ENCODE results near the gene SLCO2B1.
A peak's percentile ranks its signal among the peaks of the same experiment; 100 is the strongest.

Gene SLCO2B1

DNA sequence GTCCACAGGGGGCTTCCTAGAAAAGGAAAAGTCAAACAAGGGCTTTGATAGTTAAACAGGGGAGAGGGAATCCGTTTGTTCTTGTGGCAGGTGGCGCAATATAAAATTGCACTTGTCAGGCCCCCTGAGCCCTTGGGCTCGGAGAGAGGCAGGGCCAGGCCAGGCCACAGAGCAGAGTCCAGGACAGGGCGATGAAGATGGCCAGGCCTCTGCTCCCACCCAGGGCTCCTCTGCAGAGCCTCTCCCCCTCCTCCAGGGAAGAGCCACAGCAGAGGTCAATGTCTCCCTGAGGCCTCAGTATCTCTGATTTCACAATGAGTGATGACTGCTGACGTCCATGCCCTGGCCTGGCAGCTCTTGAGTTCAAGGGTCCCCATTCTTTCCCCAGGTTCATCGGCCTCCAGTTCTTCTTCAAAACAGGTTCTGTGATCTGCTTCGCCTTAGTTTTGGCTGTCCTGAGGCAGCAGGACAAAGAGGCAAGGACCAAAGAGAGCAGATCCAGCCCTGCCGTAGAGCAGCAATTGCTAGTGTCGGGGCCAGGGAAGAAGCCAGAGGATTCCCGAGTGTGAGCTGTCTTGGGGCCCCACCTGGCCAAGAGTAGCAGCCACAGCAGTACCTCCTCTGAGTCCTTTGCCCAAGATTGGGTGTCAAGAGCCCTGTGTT, 53.2 kb downstream of the SLCO2B1 start:
- TF ChIP-seq, protein P1, sequence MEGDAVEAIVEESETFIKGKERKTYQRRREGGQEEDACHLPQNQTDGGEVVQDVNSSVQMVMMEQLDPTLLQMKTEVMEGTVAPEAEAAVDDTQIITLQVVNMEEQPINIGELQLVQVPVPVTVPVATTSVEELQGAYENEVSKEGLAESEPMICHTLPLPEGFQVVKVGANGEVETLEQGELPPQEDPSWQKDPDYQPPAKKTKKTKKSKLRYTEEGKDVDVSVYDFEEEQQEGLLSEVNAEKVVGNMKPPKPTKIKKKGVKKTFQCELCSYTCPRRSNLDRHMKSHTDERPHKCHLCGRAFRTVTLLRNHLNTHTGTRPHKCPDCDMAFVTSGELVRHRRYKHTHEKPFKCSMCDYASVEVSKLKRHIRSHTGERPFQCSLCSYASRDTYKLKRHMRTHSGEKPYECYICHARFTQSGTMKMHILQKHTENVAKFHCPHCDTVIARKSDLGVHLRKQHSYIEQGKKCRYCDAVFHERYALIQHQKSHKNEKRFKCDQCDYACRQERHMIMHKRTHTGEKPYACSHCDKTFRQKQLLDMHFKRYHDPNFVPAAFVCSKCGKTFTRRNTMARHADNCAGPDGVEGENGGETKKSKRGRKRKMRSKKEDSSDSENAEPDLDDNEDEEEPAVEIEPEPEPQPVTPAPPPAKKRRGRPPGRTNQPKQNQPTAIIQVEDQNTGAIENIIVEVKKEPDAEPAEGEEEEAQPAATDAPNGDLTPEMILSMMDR (IDR thresholded peaks at IDR 0.05; ENCODE audit: low read depth, low read length), result no peak
- no peaks in the 10 kb centered on the region for H3K27me3 ChIP-seq

DNA sequence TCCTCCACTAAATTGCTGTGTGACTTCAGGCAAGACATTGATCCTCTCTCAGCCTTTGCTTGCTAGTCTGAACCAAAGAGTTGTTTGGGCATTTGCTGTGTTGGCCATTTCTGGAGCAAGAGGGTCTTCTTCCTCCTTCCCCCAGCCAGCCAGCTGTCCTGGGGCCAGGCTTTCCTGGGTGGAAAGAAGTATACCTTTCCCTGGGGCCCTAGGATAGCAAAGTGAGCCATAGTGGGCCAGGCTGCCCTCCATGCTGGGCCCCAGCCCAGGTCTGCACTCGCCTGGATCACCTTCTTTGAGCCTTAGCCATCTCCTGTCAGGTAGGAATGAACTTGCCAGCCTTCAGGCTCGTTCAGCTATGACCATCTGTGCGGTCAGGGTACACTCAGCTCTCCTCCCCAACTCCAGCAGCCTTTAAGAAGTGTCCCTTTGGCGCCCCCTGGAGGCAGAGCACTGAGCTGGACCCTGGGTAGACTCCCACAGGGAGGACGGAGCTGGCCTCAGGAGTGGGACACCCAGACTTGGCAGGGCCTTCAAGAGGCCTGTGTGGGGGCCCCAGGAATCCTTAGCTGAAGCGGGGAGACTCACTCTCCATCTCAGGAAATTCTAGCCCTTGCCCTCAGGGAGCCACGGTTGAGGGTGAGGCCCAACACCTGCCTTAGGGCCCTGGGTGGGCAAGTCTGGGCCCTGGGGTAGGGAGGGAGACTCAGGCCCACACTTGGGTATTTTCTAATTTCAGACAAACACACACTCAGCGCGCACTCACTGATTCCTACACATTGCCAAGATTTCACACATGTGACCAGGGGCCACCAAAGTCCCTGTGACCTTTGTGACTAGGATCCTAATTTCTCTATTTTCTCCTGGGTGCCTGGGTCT, 54.0 kb downstream of the SLCO2B1 start:
- H3K27me3 ChIP-seq, result no peaks in the 10 kb centered on the region
- DNase-seq, result peak; percentile 92
- no peak overlapping the region for H3K4me3 ChIP-seq (ENCODE audit: low read depth, low read length)
- TF ChIP-seq, protein P1 (IDR thresholded peaks at IDR 0.05; ENCODE audit: low read depth, low read length), result peak; percentile 96
- no peaks in the 10 kb centered on the region for H3K36me3 ChIP-seq
- peaks cover 10% of the 10 kb centered on the region for H3K4me1 ChIP-seq
- H3K9me3 ChIP-seq, result no peaks in the 10 kb centered on the region

More for the DNA sequence above, 53.2 kb downstream of the SLCO2B1 start:
- Histone ChIP-seq H3K4me1 (peaks cover 10% of the 10 kb centered on the region), H3K36me3 (no peaks in the 10 kb centered on the region), H3K9me3 (no peaks in the 10 kb centered on the region), H3K4me3 (ENCODE audit: low read depth, low read length) (no peak overlapping the region)
- no peak for DNase-seq

DNA sequence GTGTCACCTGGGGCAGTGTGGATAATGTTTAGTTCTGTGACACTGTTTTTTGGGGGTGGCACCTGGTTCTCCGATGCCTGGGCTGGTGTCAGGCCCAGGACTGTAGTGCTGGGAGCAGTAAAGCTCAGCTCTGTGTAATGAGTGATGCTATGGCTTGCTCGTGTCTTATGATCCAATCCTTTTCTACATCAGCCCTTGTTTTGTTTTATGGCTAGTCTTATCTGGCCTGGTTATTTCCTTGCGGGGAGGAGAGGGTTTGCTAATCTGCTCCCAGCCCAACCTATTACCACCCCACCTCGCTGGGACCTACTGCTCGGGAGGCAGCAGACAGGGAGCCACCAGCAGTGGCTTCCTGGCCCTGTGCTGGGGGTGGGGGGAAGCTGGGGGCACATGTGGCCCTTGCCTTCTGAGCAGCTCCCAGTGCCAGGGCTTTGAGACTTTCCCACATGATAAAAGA, 54.7 kb downstream of the SLCO2B1 start:
- TF ChIP-seq, protein P1 (IDR thresholded peaks at IDR 0.05; ENCODE audit: low read depth, low read length), result no peak
- Histone ChIP-seq H3K4me1 (peaks cover 10% of the 10 kb centered on the region), H3K36me3 (no peaks in the 10 kb centered on the region), H3K27me3 (no peaks in the 10 kb centered on the region), H3K4me3 (ENCODE audit: low read depth, low read length) (no peak overlapping the region), H3K9me3 (no peaks in the 10 kb centered on the region)
- no peak for DNase-seq

DNA sequence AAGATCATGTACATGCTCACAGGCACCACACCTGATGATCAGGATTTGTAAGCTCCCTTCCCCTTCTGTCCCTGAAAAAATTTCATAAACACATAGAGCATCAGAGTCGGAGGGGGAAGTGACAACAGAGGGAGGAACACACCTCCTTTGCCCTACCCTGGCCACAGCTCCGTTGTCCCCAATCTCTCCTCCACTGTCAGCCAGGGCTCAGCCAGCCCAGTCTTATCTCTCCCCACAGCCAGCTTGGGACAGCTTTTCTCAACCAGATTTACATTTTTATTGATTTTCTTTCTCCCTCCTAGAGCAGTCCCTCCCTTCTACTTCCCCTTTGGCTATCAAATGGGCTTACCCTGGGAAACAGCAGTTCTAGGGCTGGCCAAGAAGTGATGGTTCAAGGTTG, 57.5 kb downstream of the SLCO2B1 start:
- Histone ChIP-seq H3K4me3 (ENCODE audit: low read depth, low read length) (no peak overlapping the region), H3K27me3 (no peaks in the 10 kb centered on the region), H3K4me1 (peaks cover 10% of the 10 kb centered on the region), H3K9me3 (no peaks in the 10 kb centered on the region), H3K36me3 (no peaks in the 10 kb centered on the region)
- TF ChIP-seq, protein P1 (IDR thresholded peaks at IDR 0.05; ENCODE audit: low read depth, low read length), result no peak
- DNase-seq, result no peak

DNA sequence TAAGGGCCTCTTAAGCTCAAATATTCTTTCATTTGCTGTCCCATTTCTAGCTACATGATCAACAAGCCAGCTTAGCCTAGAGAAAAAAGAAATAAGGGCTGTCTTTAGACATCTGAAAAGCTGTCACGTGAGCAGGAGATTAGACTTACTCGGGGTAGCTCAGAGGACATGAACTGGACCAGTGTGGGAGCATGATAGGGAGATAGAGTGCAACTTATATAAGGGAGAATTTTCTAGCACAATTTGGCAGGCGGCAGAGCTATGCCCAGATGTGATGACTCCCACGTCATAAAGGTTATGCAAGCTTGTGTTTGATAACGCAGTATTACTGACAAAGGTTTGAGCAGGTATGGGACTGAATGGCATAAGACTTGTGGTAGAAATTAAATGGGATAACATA, 61.5 kb downstream of the SLCO2B1 start:
- Histone ChIP-seq H3K4me3 (ENCODE audit: low read depth, low read length) (no peak overlapping the region), H3K9me3 (no peaks in the 10 kb centered on the region), H3K27me3 (no peaks in the 10 kb centered on the region), H3K4me1 (peaks cover 12% of the 10 kb centered on the region), H3K36me3 (no peaks in the 10 kb centered on the region)
- no peak for DNase-seq
- TF ChIP-seq, protein P1 (IDR thresholded peaks at IDR 0.05; ENCODE audit: low read depth, low read length), result no peak

DNA sequence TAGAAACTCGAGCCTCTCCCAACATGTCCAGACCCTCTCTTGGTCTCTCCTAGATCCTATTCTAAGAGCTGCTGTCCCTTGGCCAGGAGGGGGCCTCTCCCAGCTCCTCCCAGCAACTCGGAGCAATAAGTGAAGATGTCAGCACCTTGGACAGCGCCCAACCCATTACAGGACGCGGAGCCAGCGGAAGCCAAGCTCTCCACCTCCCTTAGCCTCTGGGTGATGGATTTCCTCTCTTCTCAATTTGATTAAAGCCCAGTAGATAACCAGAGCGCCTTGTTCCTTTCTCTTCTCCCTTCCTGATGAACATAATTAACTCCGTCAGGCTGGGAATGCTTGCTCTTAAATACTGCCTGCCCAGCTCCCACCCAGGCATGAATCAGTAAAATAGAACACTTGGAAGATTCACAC, 63.5 kb downstream of the SLCO2B1 start:
- TF ChIP-seq, protein P1 (IDR thresholded peaks at IDR 0.05; ENCODE audit: low read depth, low read length), result peak; percentile 64
- no peaks in the 10 kb centered on the region for H3K9me3 ChIP-seq
- H3K4me3 ChIP-seq (ENCODE audit: low read depth, low read length), result no peak overlapping the region
- H3K36me3 ChIP-seq, result no peaks in the 10 kb centered on the region
- DNase-seq, result peak; percentile 95
- no peaks in the 10 kb centered on the region for H3K27me3 ChIP-seq
- H3K4me1 ChIP-seq, result peaks cover 32% of the 10 kb centered on the region
